Keratinocyte (primary cell): ENCODE data around the gene DPY19L3.

ENCODE experiments used
- CTCF ChIP-seq, 3 experiments: IDR thresholded peaks in 1 of 3; conservative IDR thresholded peaks in 1 of 3; optimal IDR thresholded peaks in 1 of 3; 2 replicates in 2 of 3; 3 replicates in 1 of 3; pipeline versions ENCODE3 to v1.5.1; 2011; ENCODE audit warnings: low read length in 3 of 3, mild to moderate bottlenecking in 3 of 3, moderate library complexity in 2 of 3, control low read depth in 1 of 3, inconsistent platforms in 1 of 3; ENCODE audit not compliant: insufficient read depth in 2 of 3; ENCODE audit errors: extremely low read depth in 1 of 3
- EZH2 ChIP-seq: IDR thresholded peaks from one replicate; pipeline ENCODE4 v1.6.1; 2012; ENCODE audit warnings: inconsistent platforms, mild to moderate bottlenecking, low read length, moderate library complexity

GRCh38 chr19:32460476-32460875 is 54.9 kb downstream of the DPY19L3 start:
- TF ChIP-seq EZH2 = no peak
- no peak for TF ChIP-seq CTCF (optimal IDR thresholded peaks at IDR 0.05 in 1 of 3, IDR thresholded peaks at IDR 0.05 in 1 of 3, conservative IDR thresholded peaks at IDR 0.05 in 1 of 3; ENCODE audit: extremely low read depth in 1 of 3, insufficient read depth in 2 of 3, low read length in 3 of 3)
